H9 (cell line): ENCODE measurements around the gene EPB41L4A. TPM values are rescaled to one million over a fixed set of nuclear protein-coding genes. Genes with fewer than 3 reads are reported as not detected.

ENCODE experiments used
- DNase-seq: peaks from one replicate; pipeline ENCODE4 v3.0.0-alpha.2; 2017
- H2AFZ ChIP-seq: one replicate; pipeline ENCODE4 v1.6.1; 2013; ENCODE audit warnings: mild to moderate bottlenecking, low read length, control low read depth, moderate library complexity
- H2AK5ac ChIP-seq: 2 replicates; pipeline ENCODE4 v1.6.1; 2013; ENCODE audit warnings: low read length, control low read depth, mixed read lengths; ENCODE audit not compliant: insufficient read length
- H2BK120ac ChIP-seq: one replicate; pipeline ENCODE4 v1.6.1; 2013; ENCODE audit warnings: low read depth, mild to moderate bottlenecking, low read length, control low read depth, inconsistent platforms; ENCODE audit not compliant: poor library complexity, severe bottlenecking
- H2BK12ac ChIP-seq: 2 replicates; pipeline ENCODE4 v1.6.1; 2013; ENCODE audit warnings: low read length, control low read depth, mixed read lengths, low read depth; ENCODE audit not compliant: insufficient read length
- H2BK15ac ChIP-seq: 2 replicates; pipeline ENCODE4 v1.6.1; 2013; ENCODE audit warnings: low read depth, low read length, control low read depth
- H2BK20ac ChIP-seq: one replicate; pipeline ENCODE4 v1.6.1; 2013; ENCODE audit warnings: low read depth, mild to moderate bottlenecking, low read length, control low read depth, inconsistent platforms; ENCODE audit not compliant: poor library complexity, severe bottlenecking
- H2BK5ac ChIP-seq: 2 replicates; pipeline ENCODE4 v1.6.1; 2013; ENCODE audit warnings: low read length, control low read depth, mixed read lengths; ENCODE audit not compliant: insufficient read length
- H3K14ac ChIP-seq: 2 replicates; pipeline ENCODE4 v1.6.1; 2013; ENCODE audit warnings: low read length, control low read depth; ENCODE audit not compliant: insufficient read depth
- H3K18ac ChIP-seq: 2 replicates; pipeline ENCODE4 v1.6.1; 2013; ENCODE audit warnings: low read depth, mild to moderate bottlenecking, mixed read lengths, low read length, control low read depth; ENCODE audit not compliant: insufficient read length
- H3K23ac ChIP-seq: 2 replicates; pipeline ENCODE4 v1.6.1; 2013; ENCODE audit warnings: low read length, control low read depth, mixed read lengths, low read depth; ENCODE audit not compliant: insufficient read length
- H3K23me2 ChIP-seq: 2 replicates; pipeline ENCODE4 v1.6.1; 2013; ENCODE audit warnings: low read depth, mild to moderate bottlenecking, mixed read lengths, low read length, control low read depth; ENCODE audit not compliant: insufficient read length, poor library complexity, severe bottlenecking
- H3K27ac ChIP-seq: 2 replicates; pipeline ENCODE4 v1.5.1; 2013; ENCODE audit warnings: low read length, control low read depth, mixed read lengths, low read depth; ENCODE audit not compliant: insufficient read length
- H3K27me3 ChIP-seq: 2 replicates; pipeline ENCODE4 v1.6.1; 2013; ENCODE audit warnings: low read length, control low read depth, inconsistent platforms; ENCODE audit not compliant: insufficient read depth
- H3K4ac ChIP-seq: 2 replicates; pipeline ENCODE4 v1.6.1; 2013; ENCODE audit warnings: low read depth, mild to moderate bottlenecking, control low read depth, inconsistent platforms, low read length, moderate library complexity
- H3K4me1 ChIP-seq: 2 replicates; pipeline ENCODE4 v1.6.1; 2013; ENCODE audit warnings: low read length, control low read depth, inconsistent platforms; ENCODE audit not compliant: insufficient read depth
- H3K4me2 ChIP-seq: 2 replicates; pipeline ENCODE4 v1.6.1; 2013; ENCODE audit warnings: low read length, control low read depth, mixed read lengths; ENCODE audit not compliant: insufficient read length, insufficient read depth
- H3K56ac ChIP-seq: 2 replicates; pipeline ENCODE4 v1.6.1; 2013; ENCODE audit warnings: low read depth, mild to moderate bottlenecking, mixed read lengths, low read length, control low read depth; ENCODE audit not compliant: insufficient read length
- H3K79me1 ChIP-seq: 2 replicates; pipeline ENCODE4 v1.6.1; 2013; ENCODE audit warnings: low read depth, mild to moderate bottlenecking, moderate library complexity, low read length, control low read depth, inconsistent platforms; ENCODE audit not compliant: insufficient read depth, poor library complexity, severe bottlenecking
- H3K79me2 ChIP-seq: 2 replicates; pipeline ENCODE4 v1.6.1; 2013; ENCODE audit warnings: low read length, control low read depth, inconsistent platforms; ENCODE audit not compliant: insufficient read depth
- H3K9ac ChIP-seq: 2 replicates; pipeline ENCODE4 v1.6.1; 2013; ENCODE audit warnings: low read length, control low read depth, mixed read lengths; ENCODE audit not compliant: insufficient read length; ENCODE audit errors: extremely low read depth
- H3K9me3 ChIP-seq: one replicate; pipeline ENCODE4 v1.6.1; 2013; ENCODE audit warnings: low read depth, low read length, inconsistent platforms; ENCODE audit not compliant: control insufficient read depth
- H3T11ph ChIP-seq: one replicate; pipeline ENCODE4 v1.6.1; 2013; ENCODE audit warnings: mild to moderate bottlenecking, low read length, control low read depth, inconsistent platforms
- H4K20me1 ChIP-seq: one replicate; pipeline ENCODE4 v1.6.1; 2013; ENCODE audit not compliant: control insufficient read depth, insufficient read length, insufficient read depth
- H4K5ac ChIP-seq: 2 replicates; pipeline ENCODE4 v1.6.1; 2013; ENCODE audit warnings: low read depth, mild to moderate bottlenecking, mixed read lengths, low read length, control low read depth; ENCODE audit not compliant: insufficient read length
- H4K8ac ChIP-seq: replicated peaks from 2 replicates; pipeline ENCODE4 v1.6.1; 2013; ENCODE audit warnings: low read length, control low read depth, mixed read lengths, low read depth; ENCODE audit not compliant: insufficient read length
- H4K91ac ChIP-seq: 2 replicates; pipeline ENCODE4 v1.6.1; 2013; ENCODE audit warnings: low read depth, mild to moderate bottlenecking, moderate library complexity, mixed read lengths, low read length, control low read depth; ENCODE audit not compliant: insufficient read length
- H3K27ac Mint-ChIP-seq, 3 experiments: 2 replicates in 2 of 3; 3 replicates in 1 of 3; pipeline ENCODE4 v1.8.0; 2020 to 2021; ENCODE audit warnings: mixed read lengths in 3 of 3, mild to moderate bottlenecking in 1 of 3, moderate library complexity in 1 of 3
- H3K27me3 Mint-ChIP-seq: 2 replicates; pipeline ENCODE4 v1.8.0; 2021; ENCODE audit warnings: low read depth, mild to moderate bottlenecking, moderate library complexity, mixed read lengths
- H3K36me3 Mint-ChIP-seq, 3 experiments: 2 replicates in 2 of 3; 3 replicates in 1 of 3; pipeline ENCODE4 v1.8.0; 2020 to 2021; ENCODE audit warnings: low read depth in 3 of 3, mixed read lengths in 3 of 3; ENCODE audit not compliant: insufficient read depth in 1 of 3
- H3K4me1 Mint-ChIP-seq, 2 experiments: 2 replicates each; pipeline ENCODE4 v1.8.0; 2020; ENCODE audit warnings: mixed read lengths in 2 of 2
- H3K4me3 Mint-ChIP-seq, 2 experiments: 2 replicates in 1 of 2; 3 replicates in 1 of 2; pipeline ENCODE4 v1.8.0; 2020 to 2021; ENCODE audit warnings: mild to moderate bottlenecking in 2 of 2, mixed read lengths in 2 of 2, moderate library complexity in 1 of 2
- H3K9me3 Mint-ChIP-seq, 2 experiments: 2 replicates in 1 of 2; 3 replicates in 1 of 2; pipeline ENCODE4 v1.8.0; 2020; ENCODE audit warnings: mild to moderate bottlenecking in 2 of 2, mixed read lengths in 2 of 2, moderate library complexity in 1 of 2
- WGBS: extraction: QIAGEN DNeasy Blood & Tissue Kit; methylation state at CpG from one replicate; pipeline ENCODE4 v1.1.7; 2013; ENCODE audit warnings: missing lambda C conversion rate, low lambda C conversion rate, mixed read lengths; ENCODE audit not compliant: insufficient read length; ENCODE audit errors: extremely low coverage; 5-methylcytosine and 5-hydroxymethylcytosine counted together
- total RNA-seq: library from RNA; stranded (reverse); gene quantifications from 2 replicates; pipeline ENCODE4 v1.2.1, GENCODE V29; 2021
- TF ChIP-seq, protein P1 (sequence below): fragments of 200-600 bp; sonication (generic); conservative IDR thresholded peaks from 3 replicates; pipeline ENCODE4 v1.8.0; 2021; ENCODE audit warnings: antibody characterized with exemption, mild to moderate bottlenecking

The EPB41L4A gene
- total RNA-seq, 1 experiment from 2014 or later, result 4.9 TPM

DNA sequence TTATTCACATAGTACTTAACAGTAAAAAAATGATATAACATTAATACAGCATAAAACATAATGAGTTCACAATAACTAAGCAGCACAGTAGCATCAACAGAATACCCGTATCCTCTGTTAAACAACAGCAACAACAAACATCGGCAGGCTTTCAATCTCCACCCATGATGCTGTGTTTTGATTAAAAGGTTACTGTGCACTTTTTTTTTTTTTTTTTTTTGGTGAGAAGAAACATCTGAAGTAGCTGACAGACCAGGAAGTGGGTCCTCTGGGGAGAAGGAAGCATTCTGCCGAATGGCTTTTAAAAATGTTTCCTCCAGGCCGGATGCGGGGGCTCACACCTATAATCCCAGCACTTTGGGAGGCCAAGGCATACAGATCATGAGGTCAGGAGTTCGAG lies 282.3 kb downstream of the EPB41L4A start:
- WGBS, result no CpG with 5 or more reads among the region's 6 CpGs

More for the DNA sequence above, 282.3 kb downstream of the EPB41L4A start:
- Histone ChIP-seq H2AFZ (no peak overlapping the region), H3K23ac (no peak overlapping the region), H4K5ac (no peak overlapping the region), H3T11ph (no peak overlapping the region), H3K23me2 (no peaks in the 10 kb centered on the region), H3K14ac (no peak overlapping the region), H3K9ac (no peak overlapping the region), H3K4me1 (no peaks in the 10 kb centered on the region), H3K4ac (no peak overlapping the region), H3K79me2 (no peaks in the 10 kb centered on the region), H3K27ac (no peak overlapping the region), H3K56ac (no peak overlapping the region), H2BK20ac (no peak overlapping the region), H2BK12ac (no peak overlapping the region), H4K20me1 (no peaks in the 10 kb centered on the region), H4K8ac (no peak overlapping the region), H4K91ac (no peak overlapping the region), H3K18ac (no peak overlapping the region), H2BK15ac (no peak overlapping the region), H3K27me3 (no peaks in the 10 kb centered on the region), H3K9me3 (no peaks in the 10 kb centered on the region), H3K4me2 (no peak overlapping the region), H2BK120ac (no peak overlapping the region), H3K79me1 (no peaks in the 10 kb centered on the region), H2BK5ac (no peak overlapping the region), H2AK5ac (no peak overlapping the region)
- H3K27ac Mint-ChIP-seq, result no peak overlapping the region
- H3K4me1 Mint-ChIP-seq, result no peaks in the 10 kb centered on the region
- TF ChIP-seq, protein P1, sequence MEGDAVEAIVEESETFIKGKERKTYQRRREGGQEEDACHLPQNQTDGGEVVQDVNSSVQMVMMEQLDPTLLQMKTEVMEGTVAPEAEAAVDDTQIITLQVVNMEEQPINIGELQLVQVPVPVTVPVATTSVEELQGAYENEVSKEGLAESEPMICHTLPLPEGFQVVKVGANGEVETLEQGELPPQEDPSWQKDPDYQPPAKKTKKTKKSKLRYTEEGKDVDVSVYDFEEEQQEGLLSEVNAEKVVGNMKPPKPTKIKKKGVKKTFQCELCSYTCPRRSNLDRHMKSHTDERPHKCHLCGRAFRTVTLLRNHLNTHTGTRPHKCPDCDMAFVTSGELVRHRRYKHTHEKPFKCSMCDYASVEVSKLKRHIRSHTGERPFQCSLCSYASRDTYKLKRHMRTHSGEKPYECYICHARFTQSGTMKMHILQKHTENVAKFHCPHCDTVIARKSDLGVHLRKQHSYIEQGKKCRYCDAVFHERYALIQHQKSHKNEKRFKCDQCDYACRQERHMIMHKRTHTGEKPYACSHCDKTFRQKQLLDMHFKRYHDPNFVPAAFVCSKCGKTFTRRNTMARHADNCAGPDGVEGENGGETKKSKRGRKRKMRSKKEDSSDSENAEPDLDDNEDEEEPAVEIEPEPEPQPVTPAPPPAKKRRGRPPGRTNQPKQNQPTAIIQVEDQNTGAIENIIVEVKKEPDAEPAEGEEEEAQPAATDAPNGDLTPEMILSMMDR, result no peak
- no peak overlapping the region for H3K4me3 Mint-ChIP-seq
- no peaks in the 10 kb centered on the region for H3K27me3 Mint-ChIP-seq
- peaks cover 3 to 5% of the 10 kb centered on the region in 2 experiments for H3K9me3 Mint-ChIP-seq
- H3K36me3 Mint-ChIP-seq, result peaks cover 0 to 2% (median 0%) of the 10 kb centered on the region in 3 experiments; a peak in 1 of 7 replicates
- no peak for DNase-seq
